Keratinocyte (primary cell): ENCODE measurements around the gene SEC24A.

Experiments used
- EZH2 ChIP-seq: IDR thresholded peaks from one replicate; pipeline ENCODE4 v1.6.1; 2012; ENCODE audit warnings: inconsistent platforms, mild to moderate bottlenecking, low read length, moderate library complexity
- TF ChIP-seq, protein P1 (sequence below), 3 experiments: IDR thresholded peaks in 1 of 3; conservative IDR thresholded peaks in 1 of 3; optimal IDR thresholded peaks in 1 of 3; 2 replicates in 2 of 3; 3 replicates in 1 of 3; pipeline versions ENCODE3 to v1.5.1; 2011; ENCODE audit warnings: low read length in 3 of 3, mild to moderate bottlenecking in 3 of 3, moderate library complexity in 2 of 3, control low read depth in 1 of 3, inconsistent platforms in 1 of 3; ENCODE audit not compliant: insufficient read depth in 2 of 3; ENCODE audit errors: extremely low read depth in 1 of 3

DNA sequence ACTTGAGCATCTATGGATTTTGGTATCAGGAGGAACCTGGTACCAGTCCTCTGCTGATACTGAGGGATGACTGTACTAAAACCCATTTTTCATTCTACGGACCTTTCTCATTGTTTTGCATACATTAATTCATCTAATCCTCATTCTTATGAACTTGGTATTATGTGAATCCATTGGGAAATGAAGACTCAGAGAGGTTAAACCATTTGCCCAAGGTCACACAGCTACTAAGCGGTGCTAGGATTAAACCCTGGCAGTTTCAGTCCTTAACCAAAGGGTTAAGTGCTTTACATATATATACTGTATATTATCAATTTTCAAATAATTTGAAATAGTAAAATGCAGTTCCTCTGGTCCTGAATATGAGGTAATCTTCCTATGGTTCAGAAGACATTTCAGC is 93.5 kb downstream of the SEC24A start:
- TF ChIP-seq, protein P1, sequence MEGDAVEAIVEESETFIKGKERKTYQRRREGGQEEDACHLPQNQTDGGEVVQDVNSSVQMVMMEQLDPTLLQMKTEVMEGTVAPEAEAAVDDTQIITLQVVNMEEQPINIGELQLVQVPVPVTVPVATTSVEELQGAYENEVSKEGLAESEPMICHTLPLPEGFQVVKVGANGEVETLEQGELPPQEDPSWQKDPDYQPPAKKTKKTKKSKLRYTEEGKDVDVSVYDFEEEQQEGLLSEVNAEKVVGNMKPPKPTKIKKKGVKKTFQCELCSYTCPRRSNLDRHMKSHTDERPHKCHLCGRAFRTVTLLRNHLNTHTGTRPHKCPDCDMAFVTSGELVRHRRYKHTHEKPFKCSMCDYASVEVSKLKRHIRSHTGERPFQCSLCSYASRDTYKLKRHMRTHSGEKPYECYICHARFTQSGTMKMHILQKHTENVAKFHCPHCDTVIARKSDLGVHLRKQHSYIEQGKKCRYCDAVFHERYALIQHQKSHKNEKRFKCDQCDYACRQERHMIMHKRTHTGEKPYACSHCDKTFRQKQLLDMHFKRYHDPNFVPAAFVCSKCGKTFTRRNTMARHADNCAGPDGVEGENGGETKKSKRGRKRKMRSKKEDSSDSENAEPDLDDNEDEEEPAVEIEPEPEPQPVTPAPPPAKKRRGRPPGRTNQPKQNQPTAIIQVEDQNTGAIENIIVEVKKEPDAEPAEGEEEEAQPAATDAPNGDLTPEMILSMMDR (optimal IDR thresholded peaks at IDR 0.05 in 1 of 3, IDR thresholded peaks at IDR 0.05 in 1 of 3, conservative IDR thresholded peaks at IDR 0.05 in 1 of 3; ENCODE audit: extremely low read depth in 1 of 3, insufficient read depth in 2 of 3, low read length in 3 of 3): no peak
- TF ChIP-seq EZH2: no peak
